ENCODE results near the gene JMJD1C. TPM values are rescaled to one million over a fixed set of nuclear protein-coding genes. Genes with fewer than 3 reads are reported as not detected.
"Not testable (repeated sequence)": the region's sequence is repeated elsewhere in the genome, so short reads cannot be mapped to it uniquely, and the experiment has no call there.

The JMJD1C gene
- total RNA-seq, 1 donor from 2014 or later, result 123 TPM

- no peak for DNase-seq (ENCODE audit: extremely low read depth, low read depth, low spot score)
These were observed 266.1 kb downstream of the JMJD1C start for GRCh38 chr10:63199716-63200115.

GRCh38 chr10:63197344-63198092 lies 268.3 kb downstream of the JMJD1C start:
- DNase-seq (ENCODE audit: extremely low read depth, low read depth, low spot score), result no peak

- DNase-seq (ENCODE audit: extremely low read depth, low read depth, low spot score), result no peak
These were observed 273.0 kb downstream of the JMJD1C start for GRCh38 chr10:63192826-63193225.

GRCh38 chr10:63175534-63175933 lies 290.2 kb downstream of the JMJD1C start:
- DNase-seq (ENCODE audit: extremely low read depth, low read depth, low spot score), result no peak

GRCh38 chr10:63173468-63174232 lies 292.1 kb downstream of the JMJD1C start:
- DNase-seq (ENCODE audit: extremely low read depth, low read depth, low spot score), result no peak

- no peak for DNase-seq (ENCODE audit: extremely low read depth, low read depth, low spot score)
These were observed 293.9 kb downstream of the JMJD1C start for GRCh38 chr10:63171926-63172325.

- DNase-seq (ENCODE audit: extremely low read depth, low read depth, low spot score), result no peak
These were observed 294.4 kb downstream of the JMJD1C start for GRCh38 chr10:63171255-63171855.

GRCh38 chr10:63169624-63170023 lies 296.2 kb downstream of the JMJD1C start:
- no peak for DNase-seq (ENCODE audit: extremely low read depth, low read depth, low spot score)

- no peak for DNase-seq (ENCODE audit: extremely low read depth, low read depth, low spot score)
These were observed 296.8 kb downstream of the JMJD1C start for GRCh38 chr10:63168821-63169462.

GRCh38 chr10:63166742-63167258 lies 299.0 kb downstream of the JMJD1C start:
- peak; percentile 66 for DNase-seq (ENCODE audit: extremely low read depth, low read depth, low spot score)

GRCh38 chr10:63165249-63165648 lies 300.5 kb downstream of the JMJD1C start:
- DNase-seq (ENCODE audit: extremely low read depth, low read depth, low spot score), result no peak

GRCh38 chr10:63164166-63164623 lies 301.6 kb downstream of the JMJD1C start:
- no peak for DNase-seq (ENCODE audit: extremely low read depth, low read depth, low spot score)

- no peak for DNase-seq (ENCODE audit: extremely low read depth, low read depth, low spot score)
These were observed 304.2 kb downstream of the JMJD1C start for GRCh38 chr10:63161592-63161991.

GRCh38 chr10:63157845-63158624 lies 307.7 kb downstream of the JMJD1C start:
- peak; percentile 66 for DNase-seq (ENCODE audit: extremely low read depth, low read depth, low spot score)

- DNase-seq (ENCODE audit: extremely low read depth, low read depth, low spot score), result no peak
These were observed 309.5 kb downstream of the JMJD1C start for GRCh38 chr10:63156236-63156635.

- DNase-seq (ENCODE audit: extremely low read depth, low read depth, low spot score), result no peak
These were observed 310.3 kb downstream of the JMJD1C start for GRCh38 chr10:63155388-63156020.

GRCh38 chr10:63154546-63155387 lies 311.0 kb downstream of the JMJD1C start:
- DNase-seq (ENCODE audit: extremely low read depth, low read depth, low spot score), result no peak

GRCh38 chr10:63153868-63154545 lies 311.8 kb downstream of the JMJD1C start:
- not testable (repeated sequence) for DNase-seq (ENCODE audit: extremely low read depth, low read depth, low spot score)
